Stimulated activated CD8-positive, alpha-beta memory T cell treated with anti-CD3 and anti-CD28 coated beads, Interleukin-2, amount 100 ng/mL, for 48 hours (primary cell): Measurements from ENCODE around the gene GSAP.

Experiments
- DNase-seq, 2 donors: peaks; one replicate each; pipeline ENCODE4 v3.0.0-alpha.2; 2020; ENCODE audit warnings: low read depth in 2 of 2

Gene GSAP

GRCh38 chr7:77327932-77328628, 88.1 kb downstream of the GSAP start:
- DNase-seq, result no peak

DNA sequence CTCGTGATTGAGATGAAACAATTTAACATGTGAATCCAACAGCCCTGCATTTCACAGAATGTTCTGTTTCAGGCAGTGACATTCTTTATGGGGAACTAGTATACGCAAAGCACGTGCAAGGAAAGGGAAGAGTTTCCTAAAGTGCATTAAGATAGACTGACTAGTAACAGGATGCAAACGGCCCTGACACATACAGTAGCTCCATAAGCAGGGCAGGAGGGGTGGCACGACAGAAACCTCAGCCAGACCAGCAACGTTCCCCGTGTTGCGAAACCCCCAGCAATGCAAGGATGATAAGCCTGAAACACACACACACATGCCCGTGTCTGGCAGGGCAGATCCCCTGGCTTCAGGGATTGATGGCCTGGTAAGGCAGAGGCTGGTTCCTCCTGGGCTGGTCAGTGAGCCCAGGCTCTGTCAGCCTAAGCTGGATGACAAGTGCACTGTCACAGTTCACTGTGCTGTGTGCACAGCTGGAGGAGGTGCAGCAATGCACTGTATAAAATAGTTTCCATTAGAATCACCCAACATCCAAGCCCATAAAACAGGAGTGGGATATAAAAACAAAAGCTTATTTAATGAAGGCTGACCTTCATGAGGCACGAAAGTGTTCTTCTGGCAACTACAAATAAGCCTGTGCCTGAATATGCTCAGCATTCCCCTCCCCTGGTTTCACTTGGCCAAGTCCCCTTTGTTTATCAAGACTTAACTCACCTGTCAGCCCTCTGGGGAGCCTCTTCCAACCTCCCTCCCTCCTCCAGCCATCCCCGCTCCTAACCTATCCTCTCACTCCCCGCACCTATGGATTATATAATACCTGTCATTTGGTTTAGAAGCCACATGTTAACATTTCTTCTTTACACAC, 88.8 kb downstream of the GSAP start:
- no peak for DNase-seq

DNA sequence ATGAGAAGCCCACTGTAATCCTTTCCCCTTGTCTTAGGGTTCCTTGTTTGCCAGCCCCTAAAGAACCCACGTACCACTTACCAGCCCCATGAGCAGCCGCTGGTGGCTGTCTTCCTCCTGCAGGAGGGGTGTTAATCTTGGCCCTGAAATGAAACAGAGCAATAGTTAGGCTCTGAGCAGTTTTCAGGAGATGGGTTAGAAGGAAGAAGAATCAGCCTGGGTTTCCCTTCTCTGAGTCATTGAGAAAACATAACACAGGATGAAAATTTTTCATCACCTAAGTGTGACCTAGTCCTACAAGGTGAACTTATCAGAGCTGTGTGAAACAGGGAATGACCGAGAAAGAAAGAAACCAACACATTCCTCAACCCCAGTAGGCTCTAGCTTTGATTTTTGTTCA, 90.0 kb downstream of the GSAP start:
- no peak for DNase-seq

- DNase-seq, result no peak
Observed at GRCh38 chr7:77321300-77321699, 94.8 kb downstream of the GSAP start.

GRCh38 chr7:77320714-77321113, 95.4 kb downstream of the GSAP start:
- DNase-seq, result no peak

GRCh38 chr7:77320137-77320536, 96.0 kb downstream of the GSAP start:
- DNase-seq, result no peak

- DNase-seq, result no peak
Observed at GRCh38 chr7:77318019-77318418, 98.1 kb downstream of the GSAP start.

DNA sequence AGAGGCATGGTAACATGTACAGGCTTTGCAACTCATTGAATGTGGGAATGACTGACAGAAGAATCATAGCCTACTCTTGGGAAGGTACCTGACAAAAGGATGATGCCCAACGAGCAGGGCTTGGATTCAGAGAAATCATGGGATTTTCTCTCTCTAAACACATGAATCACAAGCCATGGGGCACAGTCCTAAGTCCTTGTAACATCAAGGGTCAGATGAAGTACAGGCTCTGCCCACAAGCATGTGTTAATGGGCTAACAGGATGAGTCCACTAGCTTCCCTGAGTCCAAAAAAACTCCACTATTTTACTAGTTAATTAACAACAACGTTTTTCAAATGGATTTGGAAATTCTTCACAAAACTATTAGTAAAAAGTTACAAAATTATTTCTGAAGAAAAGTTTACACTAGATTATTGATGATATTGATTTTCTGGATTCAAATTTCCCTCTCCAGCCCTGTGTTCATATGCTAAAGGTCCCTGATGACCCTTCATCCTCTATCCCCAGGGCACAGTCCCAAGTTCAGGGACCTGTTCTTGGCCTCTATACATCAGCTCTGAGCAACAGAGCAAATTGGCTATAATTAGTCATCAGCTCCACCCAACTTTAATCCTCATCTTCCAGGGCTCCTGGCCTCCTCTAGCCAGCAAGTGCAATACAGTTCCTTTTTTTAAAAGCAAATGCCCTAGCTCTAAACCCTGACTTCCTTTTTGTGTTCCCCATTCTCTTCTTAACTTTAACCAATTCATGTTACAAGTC, 99.8 kb downstream of the GSAP start:
- no peak for DNase-seq

GRCh38 chr7:77315182-77315591, 101.0 kb downstream of the GSAP start:
- no peak for DNase-seq

DNA sequence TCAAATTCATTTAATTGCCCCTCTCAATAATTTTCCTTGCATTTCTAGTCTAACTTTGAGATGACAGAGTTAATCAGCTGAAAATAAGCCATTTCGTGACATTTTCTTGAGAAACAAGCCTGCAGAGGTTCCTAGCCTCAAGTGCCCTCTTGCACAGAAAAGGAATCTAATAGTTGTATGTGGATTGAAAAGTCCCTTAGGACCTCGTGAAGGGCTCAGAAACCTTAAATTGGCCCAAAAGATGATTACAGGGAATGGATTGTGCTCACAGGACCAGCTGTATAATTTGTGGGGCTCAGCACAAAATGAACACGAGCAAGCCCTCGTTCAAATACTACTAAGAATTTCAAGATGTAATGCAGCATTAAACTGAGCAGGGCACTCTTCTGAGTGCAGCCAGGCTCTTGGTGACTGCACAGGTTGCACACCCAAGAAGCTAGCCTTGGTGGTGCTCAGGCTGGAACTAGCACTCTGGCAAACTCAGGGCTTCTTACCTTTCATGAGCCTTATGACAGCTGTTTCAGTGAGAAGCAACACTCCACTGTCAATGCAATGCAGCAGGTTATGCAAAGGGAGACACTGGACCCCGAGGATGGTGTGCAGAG, 102.2 kb downstream of the GSAP start:
- no peak for DNase-seq

DNA sequence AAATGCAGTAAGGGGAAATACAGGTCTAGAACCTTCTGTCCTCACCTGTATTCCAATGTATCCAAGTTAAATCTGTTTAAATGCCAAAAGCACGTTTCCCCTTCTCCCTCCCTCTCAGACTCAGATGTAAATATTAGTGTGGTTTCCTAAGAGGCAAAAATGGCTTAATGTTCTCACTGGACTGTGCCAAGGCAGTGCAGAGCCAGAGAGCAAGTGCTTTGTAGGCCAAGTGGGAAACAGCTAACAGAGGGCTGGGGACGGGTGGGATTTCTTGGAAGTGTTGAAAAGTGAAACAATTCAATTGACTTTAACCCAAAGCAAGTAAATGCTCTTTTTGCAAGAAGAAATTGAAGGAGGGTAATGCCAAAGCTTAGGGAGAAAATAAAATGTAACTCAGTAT, 103.1 kb downstream of the GSAP start:
- no peak for DNase-seq

DNA sequence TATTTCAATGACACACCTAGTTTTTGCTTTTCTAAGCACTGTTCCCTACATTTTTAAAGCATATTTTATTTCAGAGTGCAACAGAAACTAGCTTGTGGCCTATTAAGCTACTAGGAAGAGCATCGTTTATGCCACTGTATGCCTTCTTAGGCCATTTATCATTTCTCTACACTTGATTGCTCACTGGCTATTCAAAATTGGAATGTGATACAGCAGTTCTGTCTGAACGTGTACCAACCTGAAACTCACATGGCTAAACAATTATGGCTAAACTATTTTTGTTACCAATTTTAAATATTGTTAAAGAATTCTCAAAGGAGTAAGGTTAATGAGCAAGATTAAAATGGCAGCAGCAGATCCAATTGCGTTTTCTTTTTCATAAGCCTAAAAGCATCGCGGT, 105.2 kb downstream of the GSAP start:
- no peak for DNase-seq

DNA sequence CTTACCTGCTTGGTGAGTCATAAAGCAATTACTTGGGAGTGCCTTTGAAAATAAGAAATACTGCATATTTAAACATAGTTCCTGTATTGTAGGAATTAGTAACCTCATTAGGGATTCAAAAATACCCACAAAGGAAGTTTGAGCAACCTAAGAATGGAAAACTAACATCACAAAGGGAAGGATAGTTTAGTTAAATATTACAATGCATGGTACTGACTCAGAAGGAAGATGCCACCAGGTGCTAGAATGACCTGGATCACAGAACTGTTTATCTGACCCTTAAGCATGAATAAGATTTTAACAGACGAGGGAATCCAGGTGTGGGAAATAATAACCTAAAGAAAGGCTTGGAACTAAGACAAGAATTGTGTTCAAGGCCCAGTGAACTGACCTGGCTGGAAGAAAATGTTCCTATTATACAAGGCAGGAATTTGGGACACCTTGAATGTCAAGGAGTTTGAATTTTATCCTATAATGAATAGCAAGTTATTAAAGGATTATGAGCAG, 106.4 kb downstream of the GSAP start:
- no peak for DNase-seq

GRCh38 chr7:77308792-77309191, 107.4 kb downstream of the GSAP start:
- DNase-seq, result no peak

DNA sequence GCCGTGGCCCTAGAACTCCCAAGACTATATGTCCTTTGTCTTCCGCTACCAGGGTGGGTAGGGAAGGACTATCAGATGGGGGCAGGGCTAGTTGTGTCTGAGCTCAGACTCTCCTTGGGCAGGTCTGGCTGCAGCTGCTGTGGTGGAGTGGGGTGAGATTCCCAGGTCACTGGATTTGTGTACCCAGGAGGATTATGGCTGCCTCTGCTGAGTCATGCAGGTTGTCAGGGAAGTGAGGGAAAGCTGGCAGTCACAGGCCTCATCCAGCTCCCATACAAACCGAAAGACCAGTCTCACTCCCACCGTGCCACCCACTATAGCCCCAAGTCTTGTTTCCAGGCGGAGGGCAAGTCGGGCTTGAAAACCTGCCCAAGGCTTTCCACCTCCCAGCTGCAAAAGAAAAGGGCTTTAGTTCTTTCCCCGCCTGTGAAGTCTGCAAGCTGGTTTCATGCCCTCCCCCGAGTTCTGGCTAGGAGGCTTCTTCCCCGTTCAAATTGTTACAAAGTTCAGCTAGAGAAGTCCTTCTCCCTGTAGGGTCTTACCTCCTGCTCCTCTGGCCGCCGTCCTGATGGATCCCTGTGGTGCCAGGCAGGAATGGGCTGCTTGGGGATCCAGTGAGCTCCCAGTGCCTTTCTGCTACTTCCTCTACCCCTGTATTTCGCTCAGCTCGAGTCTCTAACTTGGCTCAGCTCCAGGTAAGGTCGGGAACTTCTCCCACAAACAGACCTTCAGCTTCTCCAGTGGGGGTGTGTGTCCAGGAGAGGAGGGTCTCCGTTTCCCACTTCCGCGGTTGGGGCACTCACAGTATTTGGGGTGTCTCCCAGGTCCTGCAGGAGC, 109.7 kb downstream of the GSAP start:
- DNase-seq, result no peak

DNA sequence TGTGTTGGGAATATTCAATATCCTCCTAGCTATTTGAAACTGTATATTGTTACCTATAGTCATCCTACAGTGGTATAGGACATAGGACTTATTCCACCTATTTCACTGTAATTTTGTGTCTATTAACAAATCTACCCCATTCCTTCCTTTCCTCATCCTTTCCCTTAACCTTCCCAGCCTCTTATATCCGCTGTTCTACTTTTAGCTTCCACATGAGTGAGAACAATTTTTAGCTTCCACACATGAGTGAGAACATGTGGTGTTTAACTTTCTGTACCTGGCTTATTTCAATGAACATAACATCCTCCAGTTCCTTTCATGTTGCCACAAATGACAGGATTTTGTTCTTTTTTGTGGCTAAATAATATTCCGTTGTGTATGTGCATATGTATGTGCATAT, 120.6 kb downstream of the GSAP start:
- no peak for DNase-seq

GRCh38 chr7:77293046-77293445, 123.1 kb downstream of the GSAP start:
- no peak for DNase-seq

DNA sequence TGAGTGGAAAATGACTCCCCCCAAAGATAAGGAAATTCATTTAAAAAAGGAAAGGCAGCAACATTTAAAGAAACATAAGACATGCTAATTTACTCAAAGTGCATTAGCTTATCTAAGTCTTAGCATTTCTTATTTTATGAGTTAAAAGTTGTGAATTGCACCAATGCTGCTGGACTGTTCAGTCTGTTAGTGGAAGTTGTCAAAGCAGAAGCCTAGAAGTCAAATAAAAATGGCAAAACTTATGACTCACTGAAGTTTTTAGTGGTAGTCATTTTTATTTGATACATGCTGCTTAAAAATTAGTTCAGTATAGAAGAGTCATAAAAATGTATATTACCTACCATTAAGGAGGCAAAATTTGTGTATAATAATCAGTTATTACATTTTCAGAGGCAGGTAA, 125.7 kb downstream of the GSAP start:
- DNase-seq, result no peak

GRCh38 chr7:77289387-77289786, 126.8 kb downstream of the GSAP start:
- no peak for DNase-seq

GRCh38 chr7:77288676-77289320, 127.4 kb downstream of the GSAP start:
- DNase-seq, result no peak

- no peak for DNase-seq
Observed at GRCh38 chr7:77284616-77285015, 131.5 kb downstream of the GSAP start.
